Left colon (tissue), 2 donors: Measurements from ENCODE around the gene ZNF606. TPM values are rescaled to one million over a fixed set of nuclear protein-coding genes. Genes with fewer than 3 reads are reported as not detected.
A peak's percentile ranks its signal among the peaks of the same experiment; 100 is the strongest.
"Not testable (repeated sequence)": the region's sequence is repeated elsewhere in the genome, so short reads cannot be mapped to it uniquely, and the experiment has no call there.

Source experiments
- ATAC-seq: fragments of 200-7000 bp; cut with Tn5 transposase; one replicate; pipeline ENCODE4 v1.9.1; 2020; ENCODE audit warnings: mild to moderate bottlenecking, moderate library complexity
- DNase-seq, 2 donors: peaks; one replicate each; pipeline ENCODE4 v3.0.0-alpha.2; 2020
- intact Hi-C, 2 donors: fragments of 100-400 bp; cut with DNase I in 1 of 2; cut with micrococcal nuclease in 1 of 2; formaldehyde crosslinking; loops; one replicate each; pipeline versions ENCODE4 v1.11.2 to v1.14.0; 2022; cut with DNase I, micrococcal nuclease
- total RNA-seq, 2 donors: library from RNA; stranded (reverse); fragmentation: NEBNext Ultra II Directional; extraction: Animal tissue kit (Norgen Biotek cat#: 25700); gene quantifications; one replicate each; pipeline ENCODE4 v1.2.1, GENCODE V29; 2021
- donor health status: DM: no; HTN: no; CAD: no.
- donor health status: DM: yes; HTN: yes; CAD: no.

ZNF606 gene
- total RNA-seq, 2 donors from 2014 or later = 10.4 to 13.5 TPM

DNA sequence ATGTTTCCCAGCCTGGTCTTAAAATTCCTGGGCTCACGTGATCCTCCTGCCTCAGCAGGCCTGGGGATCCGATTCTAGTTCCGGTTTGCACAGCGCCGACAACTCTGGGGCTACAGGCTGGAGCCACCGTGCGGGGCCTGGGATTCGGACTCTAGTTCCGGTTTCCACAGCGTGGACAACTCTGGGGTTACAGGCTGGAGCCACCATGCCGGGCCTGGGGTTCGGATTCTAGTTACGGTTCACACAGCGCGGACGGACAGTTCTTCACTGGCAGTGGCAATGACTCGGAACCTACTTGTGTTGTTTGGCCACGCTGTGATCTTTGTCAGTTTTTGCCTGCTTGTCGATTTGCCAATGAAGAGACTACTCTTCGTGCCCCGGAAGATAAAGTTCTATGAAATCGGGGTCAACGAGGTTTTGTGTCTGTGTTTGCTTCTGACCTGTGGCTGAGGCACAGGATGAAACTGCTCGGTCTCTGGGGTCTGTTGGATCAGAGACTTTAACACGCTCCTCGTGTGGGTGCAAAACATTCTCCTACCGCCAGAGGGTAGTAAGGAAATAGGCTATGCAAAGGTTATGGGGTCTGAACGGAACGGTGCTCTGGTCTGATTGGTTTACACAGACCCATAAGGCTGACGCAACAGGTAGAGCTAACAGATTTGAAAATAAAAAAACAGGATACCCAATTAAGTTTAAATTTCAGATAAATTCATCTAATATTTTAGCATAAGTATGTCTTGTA, 19.1 kb upstream of the ZNF606 start:
- intact Hi-C loops = loop anchor here in 1 of 2 donors (5.0 kb wide), 1 partner anchor 136 kb away; no protein-coding TSS in a partner anchor
- ATAC-seq = no peak
- peak; percentile 16 to 42 for DNase-seq

DNA sequence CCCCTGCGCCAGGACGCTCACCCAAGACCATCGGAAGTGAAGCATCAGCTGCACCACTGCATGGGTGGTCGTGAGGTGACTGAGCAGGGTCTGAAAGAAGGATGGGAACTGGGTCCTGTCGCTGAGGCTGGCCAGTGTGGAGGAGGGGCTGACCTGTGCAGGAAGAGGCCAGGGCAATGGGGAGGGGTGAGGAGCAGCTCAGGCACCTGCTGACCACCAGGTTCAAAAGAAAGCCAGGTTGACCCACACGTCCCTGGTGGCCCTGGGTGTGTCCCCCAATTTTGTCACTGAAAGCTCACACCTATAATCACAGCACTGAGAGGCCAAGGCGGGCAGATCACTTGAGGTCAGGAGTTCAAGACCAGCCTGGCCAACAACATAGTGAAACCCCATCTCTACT, 17.5 kb upstream of the ZNF606 start:
- ATAC-seq (no peak), DNase-seq (no peak)
- intact Hi-C loops = loop anchor here in 1 of 2 donors (5.0 kb wide), 1 partner anchor 137 kb away; no protein-coding TSS in a partner anchor

DNA sequence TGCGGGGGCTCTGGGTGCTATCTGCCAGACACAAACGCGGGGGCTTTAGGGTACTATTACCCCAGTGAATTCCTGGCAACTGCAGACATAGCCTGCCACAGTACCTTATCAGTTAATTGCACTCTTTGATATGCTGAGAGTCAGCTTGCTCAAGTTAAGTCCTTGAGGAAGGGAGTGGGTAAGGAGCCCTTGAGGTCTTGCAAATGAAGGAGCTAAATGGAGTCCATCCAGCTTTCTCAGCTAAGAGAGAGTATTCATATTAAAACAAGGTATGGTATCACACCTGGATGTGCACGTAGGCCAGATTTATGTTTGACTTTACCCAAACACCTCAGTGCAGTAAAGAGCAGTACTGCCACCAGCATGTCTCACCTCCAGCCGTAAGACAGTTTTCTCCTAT, 11.5 kb upstream of the ZNF606 start:
- intact Hi-C loops = no loop called here
- DNase-seq (no peak), ATAC-seq (no peak)

DNA sequence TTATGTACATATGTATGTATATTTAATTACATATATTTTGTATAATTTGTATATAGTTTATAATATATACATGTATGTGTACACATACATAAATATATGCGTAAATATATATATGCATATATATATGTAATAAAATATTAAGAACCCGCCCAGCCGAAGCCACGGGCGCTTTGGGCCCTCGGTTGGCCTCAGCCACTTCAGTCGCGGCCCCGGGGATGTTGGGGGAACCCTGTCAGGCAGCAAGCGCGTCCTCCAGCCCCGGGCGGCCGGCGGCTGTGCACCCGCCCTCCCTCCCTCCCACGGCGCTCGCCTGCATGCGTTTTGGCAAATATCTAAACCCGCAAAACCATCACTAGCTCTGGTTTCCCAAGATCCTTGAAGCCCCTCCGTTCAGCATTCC, 7.9 kb upstream of the ZNF606 start:
- intact Hi-C loops = no loop called here

DNA sequence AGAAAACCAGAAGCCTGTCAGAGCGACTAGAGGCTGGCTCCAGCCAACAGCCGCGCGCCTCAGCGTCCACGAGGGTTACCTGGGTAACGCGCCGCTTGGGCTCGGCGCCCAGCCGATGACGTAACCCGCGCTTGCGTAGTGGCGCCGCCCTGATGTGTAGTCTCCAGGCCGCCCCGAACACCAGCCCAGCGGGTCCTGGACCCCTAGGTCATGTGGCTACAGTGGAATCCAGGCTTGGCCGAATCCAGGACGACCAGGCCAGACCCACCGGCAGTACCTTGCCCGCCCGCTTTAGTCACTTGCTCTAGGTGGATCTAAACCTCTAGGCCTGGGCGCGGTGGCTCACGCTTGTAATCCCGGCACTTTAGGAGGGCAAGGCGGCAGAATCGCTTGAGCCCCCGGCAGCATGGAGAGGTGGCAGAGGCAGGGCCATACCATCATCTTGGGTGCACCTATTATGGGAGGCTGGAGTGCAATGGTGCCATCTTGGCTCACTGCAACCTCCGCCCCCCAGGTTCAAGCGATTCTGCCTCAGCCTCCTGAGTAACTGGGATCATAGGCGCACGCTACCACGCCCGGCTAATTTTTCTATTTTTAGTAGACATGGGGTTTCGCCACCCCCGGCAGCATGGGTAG, 7.2 kb upstream of the ZNF606 start:
- ATAC-seq (peak; percentile 97), DNase-seq (peak; percentile 70 to 79)
- intact Hi-C loops = no loop called here

More for the DNA sequence above, 7.9 kb upstream of the ZNF606 start:
- ATAC-seq (no peak), DNase-seq (no peak)

DNA sequence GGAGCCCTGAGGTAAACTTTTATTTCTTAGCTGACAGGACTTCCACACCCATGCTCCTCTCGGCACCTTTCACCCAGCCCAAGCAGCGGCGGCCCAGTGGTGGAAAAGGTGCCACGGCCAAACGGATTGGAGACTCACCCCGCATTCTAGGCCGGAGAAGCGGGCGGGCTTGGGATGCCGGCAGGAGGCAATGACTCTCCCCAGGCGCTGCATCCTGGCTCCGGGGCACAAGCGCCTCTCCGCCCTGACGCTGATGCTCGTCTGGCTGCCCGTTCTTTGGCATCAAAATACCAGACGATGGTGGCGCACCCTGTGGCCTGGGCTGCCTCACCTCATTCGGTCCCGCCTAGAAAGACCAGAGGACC, 6.7 kb upstream of the ZNF606 start:
- ATAC-seq (no peak), DNase-seq (no peak)
- intact Hi-C loops = no loop called here

DNA sequence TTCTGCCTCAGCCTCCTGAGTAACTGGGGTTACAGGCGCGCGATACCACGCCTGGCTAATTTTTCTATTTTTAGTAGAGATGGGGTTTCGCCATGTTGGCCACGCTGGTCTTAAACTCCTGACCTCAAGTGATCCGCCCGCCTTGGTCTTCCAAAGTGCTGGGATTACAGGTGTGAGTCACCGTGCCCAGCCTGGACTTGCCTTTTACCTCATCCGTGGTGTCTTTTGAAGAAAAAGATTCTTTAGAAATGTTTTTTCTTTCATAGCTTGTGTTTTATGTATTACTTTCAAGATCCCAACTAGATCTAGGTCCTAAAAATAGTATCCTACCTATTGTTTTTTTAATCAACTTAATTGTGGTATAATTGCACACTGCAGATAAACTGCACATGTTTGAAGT, 6.3 kb upstream of the ZNF606 start:
- ATAC-seq, intact Hi-C loops, DNase-seq: not testable (repeated sequence)

DNA sequence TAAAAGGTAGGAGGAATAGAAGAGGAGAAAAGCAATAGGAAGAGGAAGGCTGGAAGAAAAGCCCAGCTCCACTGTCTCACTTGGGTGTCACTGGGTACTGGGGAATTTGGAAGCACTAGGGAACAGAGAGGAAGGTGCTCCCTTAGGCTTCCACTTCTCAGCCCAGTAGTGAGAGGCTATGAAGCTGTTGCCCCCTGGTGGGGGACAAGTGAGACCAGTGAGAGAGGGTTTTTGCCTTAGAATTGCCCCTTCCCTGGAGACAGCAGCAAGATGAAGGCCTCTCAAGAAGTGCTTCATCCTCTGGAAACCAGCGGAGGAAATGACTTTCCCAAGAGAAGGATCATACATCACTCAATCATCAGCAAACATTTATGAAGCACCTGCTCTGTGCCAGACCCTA, 4.7 kb upstream of the ZNF606 start:
- intact Hi-C loops = no loop called here
- DNase-seq (no peak), ATAC-seq (no peak)

DNA sequence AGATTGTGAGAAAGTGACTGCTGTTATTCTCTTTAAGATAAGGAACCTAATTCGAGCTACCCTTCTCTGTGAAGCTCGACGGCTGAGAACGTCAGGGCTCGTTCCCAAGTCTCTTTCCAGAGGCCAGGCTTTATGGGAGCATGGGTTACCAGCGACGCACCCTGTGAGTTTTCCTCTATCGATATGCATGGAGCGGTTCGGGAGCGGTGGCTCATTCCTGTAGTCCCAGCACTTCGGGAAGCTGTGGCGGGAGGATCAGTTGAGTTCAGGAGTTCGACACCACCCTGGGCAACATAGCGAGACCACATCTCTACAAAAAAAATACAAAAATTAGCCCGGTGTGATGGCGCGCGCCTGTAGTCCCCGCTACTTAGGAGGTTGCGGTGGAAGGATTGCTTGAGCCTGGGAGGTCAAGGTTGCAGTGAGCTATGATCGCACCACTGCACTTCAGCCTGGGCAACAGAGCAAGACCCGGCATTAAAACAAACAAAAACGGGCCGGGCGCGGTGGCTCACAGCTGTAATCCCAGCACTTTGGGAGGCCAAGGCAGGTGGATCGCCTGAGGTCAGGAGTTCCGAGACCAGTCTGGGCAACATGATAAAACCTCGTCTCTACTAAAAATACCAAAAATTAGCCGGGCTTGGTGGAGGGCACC, 681 bp upstream of the ZNF606 start:
- ATAC-seq (no peak), DNase-seq (no peak)
- intact Hi-C loops = no loop called here

DNA sequence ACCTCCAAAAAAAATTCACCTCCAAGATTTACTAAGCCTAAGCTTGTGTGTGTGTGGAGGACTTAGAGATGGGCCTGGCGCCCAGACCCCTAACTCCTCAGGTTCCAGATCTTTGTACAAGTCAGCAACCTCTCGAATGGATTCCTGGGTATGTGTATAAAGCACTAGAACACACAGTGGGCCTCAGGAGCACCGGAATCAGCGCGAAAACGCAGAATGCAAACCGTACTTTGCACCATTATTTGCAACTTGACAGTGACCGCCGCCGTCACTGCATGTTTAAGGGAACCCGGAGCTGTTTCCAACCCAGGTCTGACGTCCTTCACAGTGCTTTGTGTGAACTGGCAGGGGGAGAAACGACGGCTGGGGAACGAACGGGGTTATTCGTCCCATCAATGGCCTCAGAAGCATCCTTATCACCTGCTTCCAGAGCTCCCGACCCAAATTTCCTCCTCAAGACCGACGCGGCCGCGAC, 688 bp downstream of the ZNF606 start:
- ATAC-seq (peak; percentile 20), DNase-seq (no peak)
- intact Hi-C loops = no loop called here

DNA sequence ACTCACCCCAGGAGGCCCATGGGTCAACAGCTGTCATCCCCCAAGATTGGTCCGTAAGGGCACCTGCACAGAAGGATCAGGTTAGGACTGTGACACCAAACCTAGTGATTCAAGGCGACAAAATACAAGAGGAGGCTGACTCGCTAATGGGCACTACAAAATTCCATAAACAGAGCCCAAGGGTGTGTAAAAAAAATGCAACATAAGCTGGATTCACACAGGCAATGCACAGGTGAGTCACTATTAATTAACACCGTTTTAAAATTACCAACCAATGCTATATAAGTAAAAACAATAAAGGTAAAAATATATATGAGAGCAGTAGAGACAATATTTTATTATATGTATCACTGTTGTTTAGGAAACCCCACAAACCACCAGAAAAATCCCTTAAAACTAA, 1.9 kb downstream of the ZNF606 start:
- intact Hi-C loops = no loop called here
- ATAC-seq = no peak

DNA sequence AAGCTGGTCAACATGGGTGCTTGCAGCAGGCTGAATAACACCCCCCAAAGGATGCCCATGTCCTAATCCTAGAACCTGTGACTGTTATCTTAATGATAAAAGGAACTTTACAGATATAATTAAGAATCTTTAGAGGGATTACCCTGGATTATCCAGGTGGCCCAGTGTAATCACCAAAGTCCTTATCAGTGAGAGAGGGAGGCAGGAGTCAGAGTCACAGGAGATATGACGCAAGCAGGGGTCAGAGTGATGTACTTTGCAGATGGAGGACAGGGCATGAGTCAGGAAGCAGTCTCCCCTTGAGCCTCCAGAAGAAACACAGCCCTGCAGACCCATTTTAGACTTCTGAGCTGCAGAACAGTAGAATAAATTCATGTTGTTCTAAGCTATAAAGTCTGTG, 9.8 kb downstream of the ZNF606 start:
- no peak for ATAC-seq
- intact Hi-C loops = no loop called here
- DNase-seq = no peak

More for the DNA sequence above, 1.9 kb downstream of the ZNF606 start:
- DNase-seq = no peak

DNA sequence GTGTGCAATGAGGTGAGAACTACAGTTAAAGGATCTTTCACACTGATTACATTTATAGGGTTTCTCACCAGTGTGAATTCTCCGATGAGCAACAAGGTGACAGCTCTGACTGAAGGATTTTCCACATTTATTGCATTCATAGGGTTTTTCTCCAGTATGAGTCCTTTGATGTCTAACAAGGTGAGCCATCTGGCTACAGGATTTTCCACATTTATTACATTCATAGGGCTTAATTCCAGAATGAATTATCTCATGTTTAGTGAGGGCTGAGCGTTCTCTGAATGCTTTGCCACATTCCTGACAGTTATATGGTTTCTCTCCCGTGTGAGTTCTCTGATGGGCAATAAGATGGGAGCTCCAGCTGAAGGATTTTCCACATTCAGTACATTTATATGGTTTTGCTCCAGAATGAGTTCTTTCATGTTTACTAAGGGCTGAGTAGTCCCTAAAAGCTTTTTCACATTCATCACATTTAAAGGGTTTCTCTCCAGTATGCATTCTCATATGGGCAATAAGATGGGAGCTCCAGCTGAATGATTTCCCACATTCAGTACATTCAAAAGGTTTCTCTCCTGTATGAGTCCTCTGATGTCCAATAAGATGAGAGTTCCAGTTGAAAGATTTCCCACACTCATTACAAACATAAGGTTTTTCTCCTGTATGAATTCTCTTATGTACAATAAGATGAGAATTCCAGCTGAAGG, 23.9 kb downstream of the ZNF606 start:
- DNase-seq = no peak
- intact Hi-C loops = no loop called here
- ATAC-seq = no peak

DNA sequence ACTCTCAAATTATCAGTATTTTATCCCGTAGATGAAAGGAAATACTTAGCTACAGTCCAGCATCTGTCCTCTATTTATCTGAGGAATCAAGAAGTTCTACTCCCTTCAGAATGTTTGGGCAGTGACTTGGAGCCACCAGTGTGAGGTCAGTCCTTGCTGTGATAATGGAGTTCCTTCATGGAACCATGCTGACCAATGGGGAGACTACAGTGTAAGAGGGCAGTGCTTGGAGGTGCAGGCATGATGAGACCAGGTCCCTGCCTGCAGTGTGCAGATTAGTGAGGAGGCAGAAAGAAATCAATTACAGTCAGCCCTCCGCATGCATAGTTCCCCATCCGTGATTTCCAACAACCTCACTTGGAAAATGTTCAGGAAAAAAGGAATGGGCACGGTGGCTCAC, 28.2 kb downstream of the ZNF606 start, which contains the start of gene C19orf18:
Gene C19orf18 (minus strand): TSS at position 101 of the 400 bp plus-strand sequence. CDS start 102 bp downstream, outside the sequence.
- ATAC-seq = no peak
- intact Hi-C loops = no loop called here
- no peak for DNase-seq

DNA sequence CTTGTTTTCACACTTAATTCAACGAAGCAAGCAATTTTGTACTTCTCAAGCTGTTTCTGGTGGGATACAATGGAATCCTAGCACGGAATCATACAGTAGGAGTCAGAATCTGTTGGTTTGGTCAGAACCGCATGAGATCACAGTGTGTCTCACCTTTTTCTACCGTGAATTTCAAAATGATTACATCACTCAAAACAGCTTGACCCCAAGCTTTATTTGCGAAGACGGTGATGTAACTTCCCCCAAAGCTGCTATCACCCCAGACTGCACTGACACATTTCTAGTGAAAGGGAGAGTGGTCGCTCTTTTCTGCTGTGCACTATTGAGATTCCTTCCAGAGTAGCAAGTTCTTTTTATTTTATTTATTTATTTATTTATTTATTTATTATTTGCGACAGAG, 37.9 kb downstream of the ZNF606 start:
- intact Hi-C loops = no loop called here
- ATAC-seq (no peak), DNase-seq (no peak)

DNA sequence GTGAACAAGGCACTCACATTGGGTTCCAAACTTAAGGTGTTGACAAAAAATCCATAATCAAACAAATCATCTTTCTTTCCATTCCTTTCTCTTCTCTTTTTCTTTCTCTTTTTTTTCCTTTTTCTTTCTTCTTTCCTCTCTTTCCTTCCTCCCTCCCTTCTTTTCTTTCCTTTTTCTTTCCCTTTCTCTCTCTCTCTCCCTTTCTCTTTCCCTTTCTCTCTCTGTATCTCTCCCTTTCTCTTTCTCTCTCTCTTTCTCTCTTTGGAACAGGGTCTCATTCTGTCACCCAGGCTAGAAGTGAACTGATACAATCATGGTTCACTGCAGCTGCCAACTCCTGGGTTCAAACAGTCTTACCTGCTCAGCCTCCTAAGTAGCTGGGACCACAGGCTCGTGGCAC, 40.8 kb downstream of the ZNF606 start:
- ATAC-seq (no peak), DNase-seq (no peak)
- intact Hi-C loops = no loop called here

DNA sequence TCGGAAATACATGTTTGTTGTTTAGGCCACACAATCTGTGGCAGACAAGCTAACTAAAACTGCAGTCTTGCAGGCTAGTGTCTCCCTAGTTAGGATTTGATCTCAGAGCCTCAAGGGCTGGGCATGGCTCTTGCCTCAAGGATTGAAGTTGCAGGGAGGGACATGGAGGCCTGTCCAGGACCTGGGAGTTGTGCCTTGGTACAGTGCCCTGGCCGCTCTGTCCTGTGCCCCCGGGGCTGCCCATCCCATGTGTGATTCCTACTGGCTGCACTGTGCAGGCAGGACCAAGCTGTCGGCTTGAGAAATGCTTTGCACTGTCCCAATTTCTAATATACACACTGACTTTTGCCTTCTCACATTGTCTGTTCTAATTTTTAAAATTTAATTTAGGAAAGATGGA, 47.6 kb downstream of the ZNF606 start:
- intact Hi-C loops = no loop called here
- ATAC-seq = no peak
- DNase-seq = no peak

DNA sequence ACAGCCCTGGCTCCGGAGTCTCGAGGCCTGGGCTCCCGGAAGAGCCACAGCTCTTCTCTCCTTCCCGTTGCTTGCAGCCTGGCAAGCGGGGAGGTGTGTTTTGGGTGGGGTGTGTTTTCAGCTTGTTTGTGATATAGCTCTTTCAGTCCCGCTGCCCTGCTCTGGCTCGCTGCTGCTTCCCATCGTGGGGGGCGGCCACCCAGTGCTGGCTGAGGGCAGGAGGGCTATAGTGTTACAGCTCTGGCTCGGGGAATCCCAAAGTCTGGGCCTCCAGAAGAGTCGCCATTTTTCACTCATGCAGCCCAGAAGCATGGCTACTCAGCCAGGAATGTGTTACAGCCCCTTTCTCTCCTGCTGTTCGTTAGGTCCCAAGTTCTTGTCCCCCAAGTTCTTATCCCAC, 52.9 kb downstream of the ZNF606 start:
- DNase-seq = no peak
- no peak for ATAC-seq
- intact Hi-C loops = no loop called here

DNA sequence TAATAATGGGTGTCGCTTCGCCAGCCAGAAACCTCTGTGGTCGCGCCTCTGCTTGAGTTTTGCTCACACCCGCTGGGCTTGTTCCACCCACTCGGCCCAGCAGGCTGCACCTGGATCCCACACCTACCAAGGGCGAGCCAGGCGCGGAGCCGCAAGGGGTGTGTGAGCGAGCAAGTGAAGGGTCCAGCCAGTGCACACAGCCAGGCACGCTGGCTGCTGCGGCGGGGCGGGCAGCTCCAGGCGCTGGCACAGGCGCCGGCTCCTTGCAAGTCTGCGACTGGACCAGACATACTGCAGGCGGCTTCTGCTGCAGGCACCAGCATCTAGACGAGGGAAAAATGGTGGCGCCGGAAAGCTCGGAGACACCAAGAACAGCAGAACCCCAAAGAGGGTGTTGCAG, 53.3 kb downstream of the ZNF606 start:
- ATAC-seq = no peak
- DNase-seq = no peak
- intact Hi-C loops = no loop called here
